Measurements from ENCODE around the gene YY1AP1. TPM values are rescaled to one million over a fixed set of nuclear protein-coding genes. Genes with fewer than 3 reads are reported as not detected.
"Not testable (repeated sequence)": the region's sequence is repeated elsewhere in the genome, so short reads cannot be mapped to it uniquely, and the experiment has no call there.

Gene YY1AP1
- total RNA-seq, 1 experiment from 2014 or later: 37.6 TPM

DNA sequence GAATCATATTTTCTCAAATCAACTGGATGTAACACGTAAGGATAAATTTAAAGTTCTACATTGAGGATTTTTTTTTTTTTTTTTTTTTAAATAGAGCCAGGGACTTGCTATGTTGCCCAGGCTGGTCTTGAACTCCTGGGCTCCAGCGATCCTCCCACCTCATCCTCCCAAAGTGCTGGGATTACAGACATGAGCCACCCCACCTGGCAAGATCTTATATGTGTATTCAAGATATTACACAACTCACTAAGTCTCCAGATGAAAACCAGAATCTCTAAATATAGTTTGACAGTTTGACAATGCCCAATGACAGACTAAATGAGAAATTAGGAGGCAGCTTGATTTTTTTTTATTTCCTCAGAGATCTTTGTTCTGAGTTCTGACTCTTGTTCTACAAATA, 6.8 kb downstream of the YY1AP1 start:
- H3F3A ChIP-seq (ENCODE audit: low read length, unreplicated experiment): peaks cover 12% of the 10 kb centered on the region
- H3K4me2 ChIP-seq (ENCODE audit: low read length): no peak overlapping the region
- no peak overlapping the region for H2AFZ ChIP-seq (ENCODE audit: low read length)
- ChIA-PET POLR2A (ENCODE audit: unreplicated experiment) (no interaction called here), CTCF (no interaction called here)
- DNase-seq: no peak
- peaks cover 19% of the 10 kb centered on the region for H3K4me1 ChIP-seq (ENCODE audit: insufficient read depth, low read length)
- H3K9me2 ChIP-seq (replicated peaks; ENCODE audit: low read length): no peaks in the 10 kb centered on the region
- no peak overlapping the region for H3K4me3 ChIP-seq (ENCODE audit: low read length)
- H3K27ac ChIP-seq (ENCODE audit: low read length): no peak overlapping the region
- peaks cover 42% of the 10 kb centered on the region; the same call in 1 of the 2 replicates for H4K20me1 ChIP-seq (ENCODE audit: low read length)
- intact Hi-C loops (cut with micrococcal nuclease): no loop called here
- no peak for ATAC-seq
- BruUV-seq (replicated peaks): no TSS peak
- TF ChIP-seq EZH2 (IDR thresholded peaks at IDR 0.05; ENCODE audit: low read length, unreplicated experiment): no peak
- no peak for TF ChIP-seq EZH2phosphoT487 (IDR thresholded peaks at IDR 0.05; ENCODE audit: borderline replicate concordance, low read length)
- TF ChIP-seq, protein P1, sequence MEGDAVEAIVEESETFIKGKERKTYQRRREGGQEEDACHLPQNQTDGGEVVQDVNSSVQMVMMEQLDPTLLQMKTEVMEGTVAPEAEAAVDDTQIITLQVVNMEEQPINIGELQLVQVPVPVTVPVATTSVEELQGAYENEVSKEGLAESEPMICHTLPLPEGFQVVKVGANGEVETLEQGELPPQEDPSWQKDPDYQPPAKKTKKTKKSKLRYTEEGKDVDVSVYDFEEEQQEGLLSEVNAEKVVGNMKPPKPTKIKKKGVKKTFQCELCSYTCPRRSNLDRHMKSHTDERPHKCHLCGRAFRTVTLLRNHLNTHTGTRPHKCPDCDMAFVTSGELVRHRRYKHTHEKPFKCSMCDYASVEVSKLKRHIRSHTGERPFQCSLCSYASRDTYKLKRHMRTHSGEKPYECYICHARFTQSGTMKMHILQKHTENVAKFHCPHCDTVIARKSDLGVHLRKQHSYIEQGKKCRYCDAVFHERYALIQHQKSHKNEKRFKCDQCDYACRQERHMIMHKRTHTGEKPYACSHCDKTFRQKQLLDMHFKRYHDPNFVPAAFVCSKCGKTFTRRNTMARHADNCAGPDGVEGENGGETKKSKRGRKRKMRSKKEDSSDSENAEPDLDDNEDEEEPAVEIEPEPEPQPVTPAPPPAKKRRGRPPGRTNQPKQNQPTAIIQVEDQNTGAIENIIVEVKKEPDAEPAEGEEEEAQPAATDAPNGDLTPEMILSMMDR (conservative IDR thresholded peaks at IDR 0.05; ENCODE audit: low read depth, low read length): no peak
- H3K36me3 ChIP-seq (ENCODE audit: low read depth, low read length): peaks cover 25% of the 10 kb centered on the region
- no peaks in the 10 kb centered on the region for H3K27me3 ChIP-seq (ENCODE audit: low read length)
- peaks cover 85% of the 10 kb centered on the region for H3K79me2 ChIP-seq (ENCODE audit: low read length)
- H3K9me3 ChIP-seq (ENCODE audit: low read length): no peaks in the 10 kb centered on the region
- no peak overlapping the region for H3K9ac ChIP-seq (ENCODE audit: low read length)

DNA sequence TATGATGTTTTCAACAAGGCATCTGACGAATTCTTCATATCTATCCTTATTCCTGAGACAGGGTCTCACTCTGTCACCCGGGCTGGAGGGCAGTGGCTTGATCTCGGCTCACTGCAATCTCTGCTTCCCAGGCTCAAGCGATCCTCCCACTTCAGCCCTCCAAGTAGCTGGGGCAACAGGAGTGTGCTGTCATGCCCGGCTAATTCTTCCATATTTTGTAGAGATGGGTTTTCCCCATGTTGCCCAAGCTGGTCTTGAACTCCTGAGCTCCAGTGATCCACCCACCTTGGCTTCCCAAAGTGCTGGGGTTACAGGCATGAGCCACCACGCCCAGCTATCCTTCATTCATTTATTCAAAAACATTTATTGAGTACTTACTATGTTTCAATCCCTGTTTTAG, 8.0 kb downstream of the YY1AP1 start:
- Histone ChIP-seq H3K9ac (ENCODE audit: low read length) (no peak overlapping the region), H3K9me3 (ENCODE audit: low read length) (no peaks in the 10 kb centered on the region), H3K4me1 (ENCODE audit: insufficient read depth, low read length) (peaks cover 14% of the 10 kb centered on the region), H4K20me1 (ENCODE audit: low read length) (peaks cover 34% of the 10 kb centered on the region; the same call in 1 of the 2 replicates), H3K36me3 (ENCODE audit: low read depth, low read length) (peaks cover 36% of the 10 kb centered on the region), H3K79me2 (ENCODE audit: low read length) (peaks cover 80% of the 10 kb centered on the region), H3K9me2 (replicated peaks; ENCODE audit: low read length) (no peaks in the 10 kb centered on the region), H3F3A (ENCODE audit: low read length, unreplicated experiment) (peaks cover 12% of the 10 kb centered on the region), H3K4me2 (ENCODE audit: low read length) (no peak overlapping the region), H2AFZ (ENCODE audit: low read length) (no peak overlapping the region), H3K4me3 (ENCODE audit: low read length) (no peak overlapping the region), H3K27ac (ENCODE audit: low read length) (no peak overlapping the region), H3K27me3 (ENCODE audit: low read length) (no peaks in the 10 kb centered on the region)
- DNase-seq (no peak), ATAC-seq (no peak)
- intact Hi-C loops (cut with micrococcal nuclease): no loop called here
- BruUV-seq (replicated peaks): no TSS peak
- POLR2A ChIA-PET (ENCODE audit: unreplicated experiment): interaction anchor here (0.6 kb wide), 1 partner anchor 296 kb away, joined by 8 read pairs; no protein-coding TSS in a partner anchor
- CTCF ChIA-PET: no interaction called here
- TF ChIP-seq, protein P1 (conservative IDR thresholded peaks at IDR 0.05; ENCODE audit: low read depth, low read length): no peak
- no peak for TF ChIP-seq EZH2phosphoT487 (IDR thresholded peaks at IDR 0.05; ENCODE audit: borderline replicate concordance, low read length)

DNA sequence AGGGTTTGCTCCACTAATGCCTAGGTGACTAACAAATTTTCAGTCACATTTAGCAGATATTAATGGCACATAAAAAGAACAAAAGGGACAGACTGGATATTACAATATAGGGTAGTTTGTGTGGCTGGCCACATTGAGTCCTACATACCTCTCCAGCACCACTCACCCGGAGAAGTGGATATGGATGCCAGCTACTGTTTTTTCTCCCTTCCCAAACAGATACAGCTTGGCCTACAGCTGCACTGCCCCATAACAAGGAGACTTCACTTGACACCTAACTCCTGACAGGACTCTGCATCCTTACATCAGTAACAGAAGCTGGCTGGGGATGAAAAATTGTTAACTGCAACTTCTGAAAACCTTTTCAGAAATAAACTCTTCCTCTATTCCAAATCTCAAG, 9.6 kb downstream of the YY1AP1 start:
- CTCF ChIA-PET; intact Hi-C loops (cut with micrococcal nuclease); H3K4me2 ChIP-seq (ENCODE audit: low read length); H3K27me3 ChIP-seq (ENCODE audit: low read length); ATAC-seq; H3K4me3 ChIP-seq (ENCODE audit: low read length); H2AFZ ChIP-seq (ENCODE audit: low read length); H3K9me2 ChIP-seq (replicated peaks; ENCODE audit: low read length); DNase-seq; POLR2A ChIA-PET (ENCODE audit: unreplicated experiment); H3K27ac ChIP-seq (ENCODE audit: low read length); H3K9ac ChIP-seq (ENCODE audit: low read length); H3K9me3 ChIP-seq (ENCODE audit: low read length); BruUV-seq (replicated peaks): not testable (repeated sequence)
- peaks cover 12% of the 10 kb centered on the region for H3F3A ChIP-seq (ENCODE audit: low read length, unreplicated experiment)
- H4K20me1 ChIP-seq (ENCODE audit: low read length): peaks cover 23% of the 10 kb centered on the region; the same call in 1 of the 2 replicates
- peaks cover 64% of the 10 kb centered on the region for H3K79me2 ChIP-seq (ENCODE audit: low read length)
- H3K4me1 ChIP-seq (ENCODE audit: insufficient read depth, low read length): peaks cover 14% of the 10 kb centered on the region
- H3K36me3 ChIP-seq (ENCODE audit: low read depth, low read length): peaks cover 45% of the 10 kb centered on the region

All from PC-3 (cell line).